Stimulated activated naive CD8-positive, alpha-beta T cell treated with anti-CD3 and anti-CD28 coated beads, Interleukin-15, Interleukin-2, amounts not matched to agents 100 ng/mL and 50 ng/mL, for 24 hours (primary cell): Measurements from ENCODE around the gene MS4A6A.

Experiments
- H3K27ac Mint-ChIP-seq: one replicate; pipeline ENCODE4 v1.8.0; 2021; ENCODE audit warnings: mild to moderate bottlenecking, mixed read lengths
- H3K27me3 Mint-ChIP-seq: one replicate; pipeline ENCODE4 v1.8.0; 2021; ENCODE audit warnings: mixed read lengths
- H3K36me3 Mint-ChIP-seq: one replicate; pipeline ENCODE4 v1.8.0; 2021; ENCODE audit warnings: low read depth, mixed read lengths
- H3K4me1 Mint-ChIP-seq: one replicate; pipeline ENCODE4 v1.8.0; 2021; ENCODE audit warnings: low read depth, mixed read lengths
- H3K4me3 Mint-ChIP-seq: one replicate; pipeline ENCODE4 v1.8.0; 2021; ENCODE audit warnings: mild to moderate bottlenecking, mixed read lengths
- H3K9me3 Mint-ChIP-seq: one replicate; pipeline ENCODE4 v1.8.0; 2021; ENCODE audit warnings: mixed read lengths

The MS4A6A gene

GRCh38 chr11:60128376-60128775, 54.5 kb downstream of the MS4A6A start:
- no peaks in the 10 kb centered on the region for H3K9me3 Mint-ChIP-seq
- peaks cover 7% of the 10 kb centered on the region for H3K27me3 Mint-ChIP-seq
- H3K36me3 Mint-ChIP-seq, result no peaks in the 10 kb centered on the region
- H3K27ac Mint-ChIP-seq, result no peak overlapping the region
- no peaks in the 10 kb centered on the region for H3K4me1 Mint-ChIP-seq
- H3K4me3 Mint-ChIP-seq, result no peak overlapping the region

GRCh38 chr11:60127311-60127811, 55.5 kb downstream of the MS4A6A start:
- Mint-ChIP-seq H3K27ac (no peak overlapping the region), H3K4me3 (no peak overlapping the region), H3K27me3 (peaks cover 3% of the 10 kb centered on the region), H3K36me3 (no peaks in the 10 kb centered on the region), H3K9me3 (no peaks in the 10 kb centered on the region), H3K4me1 (no peaks in the 10 kb centered on the region)

- H3K9me3 Mint-ChIP-seq, result no peaks in the 10 kb centered on the region
- no peak overlapping the region for H3K4me3 Mint-ChIP-seq
- no peaks in the 10 kb centered on the region for H3K4me1 Mint-ChIP-seq
- peaks cover 3% of the 10 kb centered on the region for H3K27me3 Mint-ChIP-seq
- no peak overlapping the region for H3K27ac Mint-ChIP-seq
- H3K36me3 Mint-ChIP-seq, result no peaks in the 10 kb centered on the region
Observed at GRCh38 chr11:60125956-60126585, 56.8 kb downstream of the MS4A6A start.

- no peak overlapping the region for H3K27ac Mint-ChIP-seq
- H3K36me3 Mint-ChIP-seq, result no peaks in the 10 kb centered on the region
- no peaks in the 10 kb centered on the region for H3K4me1 Mint-ChIP-seq
- H3K4me3 Mint-ChIP-seq, result no peak overlapping the region
- H3K9me3 Mint-ChIP-seq, result no peaks in the 10 kb centered on the region
- peaks cover 7% of the 10 kb centered on the region for H3K27me3 Mint-ChIP-seq
Observed at GRCh38 chr11:60124802-60125432, 58.0 kb downstream of the MS4A6A start.
